NCI-H2227 treated with DMSO at 0.1 percent for 48 hours (cell line): Measurements from ENCODE around the gene E2F8.

Experiments
- DNase-seq: peaks from one replicate; lab custom pipeline; 2025; lab: John Stamatoyannopoulos, UW

E2F8 gene

GRCh38 chr11:19220903-19221724 is 19.6 kb downstream of the E2F8 start:
- no peak for DNase-seq

GRCh38 chr11:19218786-19219460 is 21.8 kb downstream of the E2F8 start:
- no peak for DNase-seq

GRCh38 chr11:19218216-19218615 is 22.5 kb downstream of the E2F8 start:
- no peak for DNase-seq

- DNase-seq = no peak
Observed at GRCh38 chr11:19216709-19217374, 23.9 kb downstream of the E2F8 start.

- no peak for DNase-seq
Observed at GRCh38 chr11:19216021-19216420, 24.7 kb downstream of the E2F8 start.

DNA sequence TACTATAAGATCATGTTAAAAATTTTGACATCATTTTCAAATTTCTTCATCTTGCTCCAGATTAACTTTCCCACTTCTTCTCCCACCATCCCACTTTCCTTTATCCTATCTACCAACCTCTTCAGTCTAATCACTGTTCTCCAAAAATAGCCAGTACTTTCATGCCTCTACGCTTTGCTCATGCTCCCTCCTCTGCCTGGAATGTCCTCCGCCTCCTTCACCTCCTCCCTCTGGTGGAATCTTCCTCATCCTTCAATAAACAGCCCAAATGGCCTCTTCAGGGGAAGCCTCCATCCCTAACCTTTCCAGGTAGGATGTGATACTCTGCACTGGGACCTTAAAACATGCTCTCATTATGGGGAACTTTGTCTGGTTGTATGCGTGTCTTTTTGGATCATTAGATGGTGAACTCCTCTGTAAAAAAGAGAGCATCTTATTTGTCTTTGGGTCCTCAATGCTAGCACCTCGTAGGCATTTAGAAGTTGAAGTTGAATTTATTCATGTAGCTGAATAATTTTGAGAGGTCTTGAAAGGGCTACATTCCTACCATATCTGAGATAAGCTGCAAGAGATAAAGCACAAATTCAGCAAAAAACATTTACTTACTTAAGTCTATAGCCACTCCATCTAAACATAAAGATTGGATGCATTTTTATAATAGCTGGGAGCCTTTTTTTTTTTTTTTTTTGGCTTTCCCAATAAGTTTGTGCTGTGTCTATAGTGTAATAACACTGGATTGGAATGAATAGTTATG is 31.0 kb downstream of the E2F8 start:
- DNase-seq = no peak

GRCh38 chr11:19208959-19209546 is 31.7 kb downstream of the E2F8 start:
- DNase-seq = no peak

GRCh38 chr11:19208181-19208580 is 32.6 kb downstream of the E2F8 start:
- DNase-seq = no peak

- no peak for DNase-seq
Observed at GRCh38 chr11:19204836-19205235, 35.9 kb downstream of the E2F8 start.

GRCh38 chr11:19201737-19202605 is 38.8 kb downstream of the E2F8 start, which contains the start of gene CSRP3:
TSS of gene CSRP3 (minus strand) at chr11:19201983. CDS start at chr11:19192448, 9,535 bp downstream.
- DNase-seq = no peak

- DNase-seq = no peak
Observed at GRCh38 chr11:19200410-19201201, 40.1 kb downstream of the E2F8 start.

DNA sequence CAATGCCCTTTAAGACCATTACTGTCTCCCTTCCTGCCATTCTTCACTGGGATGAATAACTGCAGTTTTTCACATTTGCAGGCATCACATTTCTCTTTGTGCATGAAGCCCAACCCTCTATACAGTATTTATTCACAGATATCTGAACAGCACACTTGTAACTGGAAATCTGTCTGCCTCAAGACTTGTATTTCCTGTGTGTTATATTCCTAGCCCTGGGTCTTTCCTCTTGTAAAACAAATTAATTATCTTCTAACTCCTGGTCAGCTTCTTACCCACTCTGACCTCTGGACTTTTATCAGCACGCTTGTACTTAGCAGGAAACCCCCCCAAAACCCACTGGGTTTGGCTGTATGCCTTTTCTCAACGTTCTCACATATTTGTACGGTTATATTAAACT is 41.0 kb downstream of the E2F8 start:
- no peak for DNase-seq

DNA sequence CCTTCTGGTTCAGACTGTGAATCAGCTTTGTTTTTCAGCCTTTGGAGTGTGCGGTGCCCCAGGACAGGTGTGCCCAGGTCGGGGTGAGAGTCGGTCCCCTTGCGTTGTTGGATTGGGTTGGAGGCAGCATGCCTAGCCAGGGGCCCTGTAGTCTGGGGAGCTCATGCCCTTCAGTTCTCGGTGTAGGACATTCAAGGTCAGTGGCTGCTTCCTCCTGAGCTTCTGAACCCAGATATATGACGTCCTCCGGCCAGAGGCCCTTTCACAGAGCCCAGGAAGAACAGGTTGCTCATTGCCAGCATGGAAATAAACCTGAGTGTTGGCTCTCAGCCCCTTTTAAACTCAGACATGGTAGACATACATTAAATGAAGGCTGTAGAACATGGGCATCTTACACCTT is 41.7 kb downstream of the E2F8 start:
- DNase-seq = no peak

DNA sequence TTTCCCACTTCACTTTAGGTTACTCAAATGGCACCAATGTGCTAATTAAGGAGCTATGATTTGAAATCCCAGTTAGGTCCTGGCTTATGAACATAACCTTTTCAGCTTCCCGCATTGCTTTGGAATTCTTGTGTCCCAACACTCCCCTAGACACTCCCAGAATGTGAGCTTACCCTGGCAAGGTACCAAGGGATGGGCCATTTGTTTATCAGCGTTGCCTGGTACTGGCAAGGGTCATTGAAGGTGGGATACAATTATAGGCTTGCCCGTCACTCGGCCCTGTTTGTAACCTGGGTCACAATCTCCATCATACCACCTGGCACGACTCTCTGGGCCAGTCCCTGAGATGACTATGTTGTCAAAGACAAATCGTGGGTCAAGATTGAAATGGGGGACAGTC is 44.3 kb downstream of the E2F8 start:
- DNase-seq = no peak

- no peak for DNase-seq
Observed at GRCh38 chr11:19194620-19195308, 46.0 kb downstream of the E2F8 start.

DNA sequence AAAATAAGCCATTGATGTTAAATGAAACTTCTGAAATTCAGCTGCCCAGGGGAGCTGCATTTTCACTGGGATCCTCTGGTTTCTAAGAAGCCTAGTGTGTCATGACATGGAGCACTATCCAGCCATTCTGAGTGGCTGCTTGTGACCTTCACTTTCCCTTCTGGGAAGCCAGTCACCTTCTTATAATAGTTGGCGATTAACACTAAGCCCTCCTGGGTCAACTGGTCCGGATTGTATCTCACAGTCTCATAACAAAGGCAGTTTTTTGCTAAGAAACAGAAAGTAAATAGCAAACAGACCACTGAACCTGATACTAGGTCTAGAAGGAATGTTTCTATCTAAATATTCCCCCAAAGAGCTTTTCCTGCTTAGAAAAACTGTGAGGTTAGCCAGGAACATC is 46.8 kb downstream of the E2F8 start:
- no peak for DNase-seq

- DNase-seq = no peak
Observed at GRCh38 chr11:19191530-19192169, 49.1 kb downstream of the E2F8 start.

DNA sequence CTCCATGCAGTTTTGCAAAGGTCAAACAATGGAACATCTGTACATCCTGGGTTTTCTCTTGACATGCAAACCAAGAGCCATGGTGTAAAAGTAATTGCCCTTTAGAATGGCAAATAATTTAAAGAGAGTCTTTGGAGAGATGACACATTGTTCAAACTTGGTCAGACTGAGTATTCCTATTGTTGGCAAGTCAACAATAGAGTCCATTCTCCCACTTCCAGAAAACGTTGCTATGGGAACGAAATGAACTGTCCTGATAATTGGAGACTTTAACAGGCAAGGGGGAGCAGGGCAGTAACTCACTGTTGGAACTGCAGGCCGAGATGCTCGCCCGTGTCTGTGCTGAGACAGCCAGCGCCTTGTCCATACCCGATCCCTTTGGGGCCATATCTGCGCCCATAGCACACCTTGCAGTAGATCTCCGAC is 52.9 kb downstream of the E2F8 start:
- DNase-seq = peak; percentile 63
